Measurements from ENCODE around the gene S100A10. TPM values are rescaled to one million over a fixed set of nuclear protein-coding genes. Genes with fewer than 3 reads are reported as not detected.

S100A10 gene
- total and polyA plus RNA-seq, 4 donors: 7.0 to 99.5 (median 35.4) TPM

GRCh38 chr1:151980287-151981177 lies 13.1 kb downstream of the S100A10 start:
- Histone ChIP-seq H3K9me3 (ENCODE audit: control insufficient read depth in 4 of 4, low read length in 3 of 4) (no peaks in the 10 kb centered on the region), H3K4me3 (ENCODE audit: low read depth in 1 of 3, low read length in 3 of 3) (no peak overlapping the region), H3K4me1 (ENCODE audit: control insufficient read depth in 4 of 4, insufficient read depth in 4 of 4, low read length in 3 of 4) (peaks cover 3 to 13% (median 4%) of the 10 kb centered on the region in 4 donors), H3K27me3 (ENCODE audit: control insufficient read depth in 4 of 4, insufficient read depth in 4 of 4, low read length in 3 of 4) (no peaks in the 10 kb centered on the region), H3K36me3 (ENCODE audit: control insufficient read depth in 4 of 4, insufficient read depth in 3 of 4, low read depth in 1 of 4, low read length in 3 of 4) (peaks cover 0 to 22% (median 13%) of the 10 kb centered on the region in 4 donors), H3K27ac (ENCODE audit: low read depth in 1 of 2, low read length in 2 of 2) (no peak overlapping the region), H3K9ac (ENCODE audit: low read depth in 1 of 2, low read length in 2 of 2) (no peak overlapping the region)
- WGBS: 81% methylated on average over 5 of the region's 5 CpGs
- DNase-seq (ENCODE audit: low spot score): no peak
- TF ChIP-seq RXRA (IDR thresholded peaks at IDR 0.05): no peak
- no peak for TF ChIP-seq GABPA (IDR thresholded peaks at IDR 0.05 in 1 of 2, conservative IDR thresholded peaks at IDR 0.05 in 1 of 2)

- H3K36me3 ChIP-seq (ENCODE audit: control insufficient read depth in 4 of 4, insufficient read depth in 3 of 4, low read depth in 1 of 4, low read length in 3 of 4): peaks cover 0 to 12% (median 6%) of the 10 kb centered on the region in 4 donors
- H3K27ac ChIP-seq (ENCODE audit: low read depth in 1 of 2, low read length in 2 of 2): no peak overlapping the region
- WGBS: 71% methylated on average over 5 of the region's 5 CpGs
- H3K9ac ChIP-seq (ENCODE audit: low read depth in 1 of 2, low read length in 2 of 2): no peak overlapping the region
- no peak for TF ChIP-seq FOXA1 (IDR thresholded peaks at IDR 0.05)
- TF ChIP-seq HNF4A (conservative IDR thresholded peaks at IDR 0.05): no peak
- TF ChIP-seq JUND (IDR thresholded peaks at IDR 0.05): no peak
- TF ChIP-seq CTCF (IDR thresholded peaks at IDR 0.05; ENCODE audit: low read depth, low read length, missing input control): no peak
- no peak for TF ChIP-seq NR2F2 (IDR thresholded peaks at IDR 0.05)
- no peak for TF ChIP-seq HNF4G (IDR thresholded peaks at IDR 0.05)
- H3K9me3 ChIP-seq (ENCODE audit: control insufficient read depth in 4 of 4, low read length in 3 of 4): no peaks in the 10 kb centered on the region
- H3K4me1 ChIP-seq (ENCODE audit: control insufficient read depth in 4 of 4, insufficient read depth in 4 of 4, low read length in 3 of 4): peaks cover 5 to 19% (median 13%) of the 10 kb centered on the region in 4 donors
- H3K4me3 ChIP-seq (ENCODE audit: low read depth in 1 of 3, low read length in 3 of 3): no peak overlapping the region
- no peak for DNase-seq (ENCODE audit: low spot score)
- H3K27me3 ChIP-seq (ENCODE audit: control insufficient read depth in 4 of 4, insufficient read depth in 4 of 4, low read length in 3 of 4): no peaks in the 10 kb centered on the region
Observed at GRCh38 chr1:151978922-151979321, 14.7 kb downstream of the S100A10 start.

- Histone ChIP-seq H3K4me1 (ENCODE audit: control insufficient read depth in 4 of 4, insufficient read depth in 4 of 4, low read length in 3 of 4) (peaks cover 5 to 19% (median 13%) of the 10 kb centered on the region in 4 donors), H3K9ac (ENCODE audit: low read depth in 1 of 2, low read length in 2 of 2) (no peak overlapping the region), H3K36me3 (ENCODE audit: control insufficient read depth in 4 of 4, insufficient read depth in 3 of 4, low read depth in 1 of 4, low read length in 3 of 4) (peaks cover 0 to 5% (median 3%) of the 10 kb centered on the region in 4 donors), H3K27ac (ENCODE audit: low read depth in 1 of 2, low read length in 2 of 2) (no peak overlapping the region), H3K4me3 (ENCODE audit: low read depth in 1 of 3, low read length in 3 of 3) (no peak overlapping the region), H3K27me3 (ENCODE audit: control insufficient read depth in 4 of 4, insufficient read depth in 4 of 4, low read length in 3 of 4) (no peaks in the 10 kb centered on the region), H3K9me3 (ENCODE audit: control insufficient read depth in 4 of 4, low read length in 3 of 4) (no peaks in the 10 kb centered on the region)
- no peak for DNase-seq (ENCODE audit: low spot score)
- 75% methylated on average over 5 of the region's 5 CpGs for WGBS
- TF ChIP-seq RAD21 (IDR thresholded peaks at IDR 0.05): no peak
- no peak for TF ChIP-seq EGR1 (IDR thresholded peaks at IDR 0.05; ENCODE audit: low read depth in 2 of 2)
- no peak for TF ChIP-seq HNF4A (conservative IDR thresholded peaks at IDR 0.05)
- no peak for TF ChIP-seq SP1 (IDR thresholded peaks at IDR 0.05)
- TF ChIP-seq ZBTB33 (IDR thresholded peaks at IDR 0.05): no peak
- TF ChIP-seq FOXA1 (IDR thresholded peaks at IDR 0.05): no peak
- no peak for TF ChIP-seq REST (IDR thresholded peaks at IDR 0.05)
Observed at GRCh38 chr1:151977662-151978230, 15.9 kb downstream of the S100A10 start.
